GM18868 (cell line): ENCODE data around the gene ZNF766.
"Not testable (repeated sequence)": the region's sequence is repeated elsewhere in the genome, so short reads cannot be mapped to it uniquely, and the experiment has no call there.

ENCODE experiments used
- ATAC-seq: cut with Tn5 transposase; IDR thresholded peaks from one replicate; pipeline ENCODE4 v1.9.1; 2021; ENCODE audit warnings: mild to moderate bottlenecking, moderate library complexity; ENCODE audit not compliant: unreplicated experiment

The ZNF766 gene

GRCh38 chr19:52269338-52270261 is at the start of gene ZNF766:
Gene ZNF766 (plus strand): TSS chr19:52269587. CDS start chr19:52269614, 27 bp downstream.
- peak; percentile 96 for ATAC-seq

- no peak for ATAC-seq
Observed at GRCh38 chr19:52219611-52220010, 49.8 kb upstream of the ZNF766 start.

- ATAC-seq = no peak
Observed at GRCh38 chr19:52221031-52221430, 48.4 kb upstream of the ZNF766 start.

GRCh38 chr19:52221831-52222375 is 47.5 kb upstream of the ZNF766 start:
- ATAC-seq = no peak

- ATAC-seq = no peak
Observed at GRCh38 chr19:52224211-52224610, 45.2 kb upstream of the ZNF766 start.

GRCh38 chr19:52226652-52227051 is 42.7 kb upstream of the ZNF766 start:
- no peak for ATAC-seq

GRCh38 chr19:52227196-52227940 is 42.0 kb upstream of the ZNF766 start:
- ATAC-seq = no peak

- no peak for ATAC-seq
Observed at GRCh38 chr19:52227980-52228379, 41.4 kb upstream of the ZNF766 start.

- no peak for ATAC-seq
Observed at GRCh38 chr19:52229524-52229923, 39.9 kb upstream of the ZNF766 start.

GRCh38 chr19:52230685-52231084 is 38.7 kb upstream of the ZNF766 start:
- no peak for ATAC-seq

- ATAC-seq = no peak
Observed at GRCh38 chr19:52231154-52231910, 38.1 kb upstream of the ZNF766 start.

- no peak for ATAC-seq
Observed at GRCh38 chr19:52234406-52234805, 35.0 kb upstream of the ZNF766 start.

- ATAC-seq = no peak
Observed at GRCh38 chr19:52237197-52237596, 32.2 kb upstream of the ZNF766 start.

GRCh38 chr19:52237771-52238400 is 31.5 kb upstream of the ZNF766 start:
- ATAC-seq = no peak

GRCh38 chr19:52244021-52244420 is 25.4 kb upstream of the ZNF766 start:
- ATAC-seq = no peak

GRCh38 chr19:52248241-52248640 is 21.1 kb upstream of the ZNF766 start:
- ATAC-seq = no peak

- ATAC-seq = no peak
Observed at GRCh38 chr19:52258426-52258825, 11.0 kb upstream of the ZNF766 start.

GRCh38 chr19:52265556-52265955 is 3.8 kb upstream of the ZNF766 start:
- not testable (repeated sequence) for ATAC-seq

- no peak for ATAC-seq
Observed at GRCh38 chr19:52270266-52270885, 989 bp downstream of the ZNF766 start.

GRCh38 chr19:52273301-52273700 is 3.9 kb downstream of the ZNF766 start:
- ATAC-seq = no peak
